Right renal cortex interstitium (tissue), 3 donors: ENCODE results near the gene SMIM34. TPM values are rescaled to one million over a fixed set of nuclear protein-coding genes. Genes with fewer than 3 reads are reported as not detected.
"Not testable (repeated sequence)": the region's sequence is repeated elsewhere in the genome, so short reads cannot be mapped to it uniquely, and the experiment has no call there.

ENCODE experiments used
- DNase-seq, 3 donors: peaks; one replicate each; pipeline ENCODE4 v3.0.0-alpha.2; 2013; ENCODE audit warnings: low read depth in 3 of 3, low spot score in 2 of 3
- polyA plus RNA-seq, 3 donors: library from polyadenylated mRNA; unstranded; fragments of 120-200 nt; gene quantifications; one replicate each; pipeline ENCODE4 v1.2.1, GENCODE V29; 2013; ENCODE audit not compliant: insufficient read length in 3 of 3

The SMIM34 gene, protein sequence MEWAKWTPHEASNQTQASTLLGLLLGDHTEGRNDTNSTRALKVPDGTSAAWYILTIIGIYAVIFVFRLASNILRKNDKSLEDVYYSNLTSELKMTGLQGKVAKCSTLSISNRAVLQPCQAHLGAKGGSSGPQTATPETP
- under 1 TPM; 0.11 to 0.35 (median 0.27) TPM for polyA plus RNA-seq

DNA sequence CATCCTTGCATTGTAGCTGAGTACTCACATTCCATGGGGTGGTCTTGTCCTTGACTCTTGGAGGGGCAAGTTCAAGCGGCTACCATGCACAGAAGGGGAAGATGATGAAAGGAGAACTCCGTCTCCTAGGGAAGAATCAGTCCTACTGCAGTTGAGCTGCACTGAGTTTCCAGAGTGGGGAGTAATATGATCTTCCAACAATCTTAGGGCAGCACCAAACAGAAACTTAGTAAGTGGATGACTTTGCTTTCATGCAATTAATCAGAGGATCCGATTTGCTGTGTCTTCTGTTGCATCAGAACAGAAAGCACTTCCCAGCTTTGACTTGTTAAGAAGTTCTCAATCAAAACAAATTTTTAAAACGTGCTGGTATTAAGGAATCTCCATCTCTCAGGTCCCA, at the start of gene SMIM34:
SMIM34 (minus strand) TSS at position 147 of the 400 bp plus-strand sequence; CDS start at position 35, 112 bp downstream.
- DNase-seq: not testable (repeated sequence)

DNA sequence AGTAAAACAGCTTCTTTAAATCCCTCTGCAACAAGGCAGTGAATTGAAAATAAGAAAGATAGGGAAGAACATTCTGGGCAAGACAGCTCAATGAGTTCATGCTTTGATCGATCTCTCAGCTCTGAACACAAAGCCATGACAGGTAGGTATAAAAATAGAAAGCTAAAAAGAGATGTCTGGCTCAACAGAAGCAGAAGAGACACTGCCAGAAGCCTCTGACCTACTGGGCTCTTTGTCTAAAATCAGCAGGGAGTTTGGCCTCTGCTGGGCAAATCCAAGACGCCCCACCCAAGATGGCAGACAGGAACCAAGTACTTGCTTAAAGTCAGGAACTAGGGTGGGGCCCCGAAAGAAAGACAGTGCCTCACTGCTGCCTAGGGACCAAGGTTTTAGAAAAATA, 43.6 kb upstream of the SMIM34 start:
- not testable (repeated sequence) for DNase-seq

DNA sequence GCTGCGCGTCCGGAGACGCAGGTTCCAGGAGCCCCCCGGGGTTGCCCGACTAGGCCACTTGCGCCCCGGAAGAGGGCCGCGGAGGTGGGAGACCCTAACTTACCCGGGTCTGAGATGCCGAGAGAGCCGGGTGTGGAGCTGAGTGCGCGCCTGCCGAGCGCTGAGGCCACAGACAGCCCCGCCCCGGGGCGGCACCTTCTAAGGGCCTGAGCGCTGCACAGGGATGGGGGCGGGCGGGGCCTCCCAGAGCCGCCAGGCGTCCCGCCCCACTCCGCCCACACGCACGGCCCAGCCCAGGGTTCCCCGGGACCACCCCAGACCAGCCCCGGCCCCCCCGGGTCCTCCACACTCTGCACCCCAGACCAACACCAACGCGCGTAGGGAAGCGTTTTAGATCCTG, 35.7 kb upstream of the SMIM34 start:
- DNase-seq: not testable (repeated sequence)

DNA sequence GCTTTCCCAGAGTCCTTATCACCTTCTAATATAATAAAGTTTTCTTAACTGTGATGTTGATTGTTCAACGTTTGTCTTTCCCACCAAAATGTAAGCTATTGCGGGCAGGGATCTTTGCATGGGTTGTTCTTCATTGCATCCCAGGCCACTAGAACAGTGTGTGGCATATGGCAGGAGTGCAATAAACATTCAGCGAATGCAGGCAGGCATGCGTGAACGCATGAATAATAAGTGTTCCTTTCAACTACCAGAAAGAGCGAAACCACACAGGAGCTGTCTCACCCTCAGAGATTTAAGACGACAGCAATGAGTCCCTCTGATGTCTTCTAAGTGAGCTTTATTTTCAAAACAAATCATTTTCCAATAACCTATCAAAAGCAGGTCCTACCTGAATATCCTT, 34.5 kb upstream of the SMIM34 start:
- DNase-seq: not testable (repeated sequence)

DNA sequence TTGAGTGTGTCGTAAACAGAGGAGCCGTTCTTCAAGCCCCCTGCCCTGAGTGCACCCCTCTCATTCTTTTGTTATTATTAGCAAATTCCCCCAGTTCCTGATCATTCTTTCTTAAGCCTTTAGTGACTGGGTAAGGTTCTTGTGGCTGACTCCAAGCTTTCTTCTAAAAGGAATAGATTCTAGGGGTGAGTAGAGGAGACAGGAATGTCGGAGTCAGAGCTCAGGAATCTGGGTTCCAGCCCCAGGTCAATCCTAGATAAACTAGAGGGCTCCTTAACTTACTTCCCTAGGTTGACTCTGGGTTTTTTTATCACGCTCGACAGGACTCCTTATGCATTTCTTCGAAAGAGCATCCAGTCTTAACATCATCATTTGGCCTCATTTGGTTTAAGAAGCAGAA, 32.4 kb upstream of the SMIM34 start:
- DNase-seq: not testable (repeated sequence)

DNA sequence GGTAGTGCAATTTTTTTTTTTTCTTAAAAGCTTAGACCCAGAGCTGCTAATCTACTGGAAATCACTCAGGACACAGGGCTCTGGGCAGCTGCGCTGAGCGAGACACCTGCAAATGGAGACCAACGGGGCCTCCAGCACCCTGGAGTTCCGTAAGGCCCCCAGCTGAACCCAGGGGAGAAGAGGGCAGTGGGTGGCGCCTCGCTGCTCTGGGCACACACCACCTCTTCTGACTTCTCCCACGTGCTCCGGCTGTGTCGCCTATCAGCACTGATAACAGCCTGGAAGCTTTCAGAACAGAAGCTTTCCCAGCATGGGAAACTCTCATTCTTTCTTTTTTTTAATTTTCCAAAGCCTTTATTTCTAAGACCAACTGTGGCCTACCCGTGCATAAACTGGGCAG, 31.9 kb upstream of the SMIM34 start:
- DNase-seq: not testable (repeated sequence)

DNA sequence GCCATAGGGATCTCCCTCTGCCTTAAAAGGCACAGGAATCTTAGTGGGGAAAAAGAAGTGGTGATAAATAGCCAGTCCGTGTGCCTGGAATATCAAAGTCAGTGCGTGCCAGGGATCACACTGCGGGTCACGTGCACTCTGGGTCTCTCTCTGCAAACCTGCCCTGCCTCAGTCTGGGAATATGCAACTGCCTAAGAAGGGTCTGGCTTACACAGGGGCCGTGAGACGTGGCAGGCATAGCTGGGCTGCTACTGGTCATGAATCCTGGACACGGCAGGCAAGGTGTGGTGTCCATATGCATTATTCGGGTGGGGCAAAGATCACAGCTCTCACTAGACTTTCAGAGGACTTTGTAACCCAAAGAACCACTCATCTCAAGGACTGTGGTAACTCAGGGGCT, 23.3 kb upstream of the SMIM34 start:
- DNase-seq: not testable (repeated sequence)

DNA sequence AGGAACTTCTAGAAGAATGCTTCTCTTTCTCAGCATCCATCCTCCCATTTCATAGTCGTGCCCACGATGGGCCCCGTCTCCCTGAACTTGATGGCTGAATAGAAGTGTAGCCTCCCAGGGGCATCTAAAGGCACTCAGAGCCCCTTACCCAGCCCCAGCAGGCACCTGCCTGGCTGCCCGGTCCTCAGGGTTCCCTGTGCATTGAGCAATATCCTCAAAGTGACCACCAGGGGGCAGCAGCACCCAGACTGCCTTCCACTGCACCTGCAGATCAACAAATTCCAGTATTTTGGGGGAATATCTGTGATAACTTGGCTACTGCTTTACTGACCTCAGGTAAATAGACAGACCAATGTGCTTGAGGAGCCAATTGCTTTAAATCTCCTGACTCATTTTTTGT, 19.7 kb upstream of the SMIM34 start:
- not testable (repeated sequence) for DNase-seq

DNA sequence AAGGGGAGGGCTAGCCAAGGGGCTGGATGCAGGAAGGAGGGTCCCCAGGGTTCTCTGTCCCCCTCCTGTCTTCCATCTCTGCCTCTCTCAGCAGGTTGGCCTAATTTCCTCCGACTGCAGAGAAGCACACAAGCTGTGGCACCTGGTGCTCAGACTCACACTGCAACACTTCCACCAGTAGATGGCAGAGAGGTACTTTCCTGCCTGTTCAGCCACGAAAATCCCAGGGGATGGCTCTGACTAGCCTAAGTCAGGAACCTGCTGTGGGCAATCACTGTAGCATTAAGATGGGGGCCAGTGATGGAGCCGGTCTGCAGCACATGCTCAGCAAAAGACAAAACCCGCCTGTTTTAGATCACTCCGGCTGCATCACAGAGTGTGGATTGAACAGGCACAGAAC, 6.0 kb upstream of the SMIM34 start:
- DNase-seq: not testable (repeated sequence)

DNA sequence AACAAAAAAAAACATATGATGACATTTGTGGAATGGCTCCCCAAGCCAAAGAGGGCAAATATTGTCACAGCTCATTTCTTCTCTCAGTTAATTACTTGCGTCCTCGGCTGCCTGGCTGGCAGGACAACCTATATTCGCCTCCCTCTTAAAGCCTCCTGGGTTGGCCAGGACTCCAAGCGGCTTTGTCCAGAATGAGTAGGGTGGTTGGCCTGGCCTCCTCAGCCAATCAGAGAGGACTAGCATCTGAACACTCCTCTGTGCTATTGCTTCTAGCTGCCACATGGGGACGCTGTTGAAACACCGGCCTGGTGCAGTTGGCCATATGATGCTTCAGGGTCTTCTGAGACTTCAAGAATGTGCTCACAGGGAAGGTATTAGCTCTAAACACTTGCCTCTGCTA, 4.7 kb upstream of the SMIM34 start:
- not testable (repeated sequence) for DNase-seq

DNA sequence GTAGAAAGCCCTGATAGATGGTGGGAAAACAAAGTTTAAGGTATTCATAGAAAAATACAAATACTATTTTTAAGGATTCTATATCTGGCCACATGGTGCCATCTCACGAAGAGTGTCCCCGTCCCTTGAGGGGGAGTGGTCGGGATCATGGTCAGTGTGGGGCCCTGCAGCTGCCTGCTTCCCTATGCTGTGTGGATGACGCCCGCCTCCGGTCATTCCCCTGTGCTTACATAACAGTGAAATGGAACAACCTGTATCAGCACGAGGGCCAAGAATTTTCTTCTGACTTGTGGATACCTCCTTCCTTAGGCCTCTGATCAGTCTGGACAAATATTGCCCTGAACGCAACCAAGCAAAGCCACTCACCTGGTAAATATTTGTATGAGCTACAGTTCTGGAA, 3.6 kb upstream of the SMIM34 start:
- not testable (repeated sequence) for DNase-seq

DNA sequence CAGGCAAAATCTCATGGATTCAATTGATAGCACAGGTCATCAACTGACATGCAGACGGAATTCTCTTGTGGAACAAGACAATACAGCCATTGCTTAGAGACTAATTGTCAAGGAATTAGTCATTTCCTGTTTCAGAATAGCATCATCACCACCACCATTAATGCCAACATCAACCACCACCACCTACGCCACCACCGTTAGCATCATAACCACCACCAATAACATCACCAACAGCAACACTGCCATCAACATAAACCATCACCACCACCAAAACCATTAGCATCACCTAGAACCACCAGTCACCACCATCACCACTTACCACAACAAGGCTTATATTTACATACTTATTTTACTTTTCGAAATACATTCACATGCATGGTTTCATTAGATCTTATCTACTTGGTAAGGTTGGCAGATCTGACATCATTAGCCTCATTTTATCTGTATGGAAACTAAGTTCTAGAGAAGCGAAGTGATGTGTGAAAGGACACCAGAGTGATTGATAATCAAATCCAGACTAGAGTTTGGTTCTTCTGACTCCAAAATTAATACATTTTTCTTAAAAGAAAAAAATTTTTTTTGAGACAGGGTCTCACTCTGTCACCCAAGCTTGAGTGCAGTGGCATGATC, 6.2 kb downstream of the SMIM34 start:
- DNase-seq: not testable (repeated sequence)

DNA sequence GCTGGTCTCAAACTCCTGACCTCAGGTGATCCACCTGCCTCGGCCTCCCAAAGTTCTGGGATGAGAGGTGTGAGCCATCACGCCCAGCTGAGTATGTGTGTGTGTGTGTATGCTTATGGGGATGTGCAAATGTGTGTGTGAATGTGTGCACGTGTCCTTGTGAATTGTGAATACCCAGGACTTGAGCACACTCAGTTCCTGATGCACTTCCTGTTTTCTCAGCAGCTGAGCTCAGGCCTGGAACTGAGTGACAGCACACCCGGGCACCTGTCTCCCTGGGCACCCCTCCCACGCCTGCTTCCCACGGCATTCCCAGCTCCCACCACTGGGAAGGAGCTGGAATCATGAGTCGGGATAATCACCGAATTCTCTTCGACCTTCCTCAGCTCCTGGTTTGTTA, 16.5 kb downstream of the SMIM34 start:
- not testable (repeated sequence) for DNase-seq

DNA sequence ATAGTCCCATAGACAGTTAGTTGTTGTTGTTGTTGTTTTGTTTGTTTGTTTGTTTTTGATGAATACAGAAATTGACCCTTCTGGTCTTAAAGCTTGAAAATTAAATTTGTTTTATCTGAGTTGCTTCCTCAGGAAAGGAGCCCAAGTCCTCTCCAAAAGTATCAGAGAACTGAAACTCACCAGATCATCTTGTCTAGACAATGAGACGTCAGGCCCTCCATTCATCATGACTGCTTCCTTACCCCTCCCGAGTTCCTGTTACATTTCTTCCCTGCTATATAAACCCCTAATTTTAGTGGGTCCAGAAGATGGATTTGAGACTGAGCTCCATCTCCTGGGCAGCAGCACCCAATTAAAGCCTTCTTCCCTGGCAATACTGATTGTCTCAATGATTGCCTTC, 17.1 kb downstream of the SMIM34 start:
- DNase-seq: not testable (repeated sequence)

DNA sequence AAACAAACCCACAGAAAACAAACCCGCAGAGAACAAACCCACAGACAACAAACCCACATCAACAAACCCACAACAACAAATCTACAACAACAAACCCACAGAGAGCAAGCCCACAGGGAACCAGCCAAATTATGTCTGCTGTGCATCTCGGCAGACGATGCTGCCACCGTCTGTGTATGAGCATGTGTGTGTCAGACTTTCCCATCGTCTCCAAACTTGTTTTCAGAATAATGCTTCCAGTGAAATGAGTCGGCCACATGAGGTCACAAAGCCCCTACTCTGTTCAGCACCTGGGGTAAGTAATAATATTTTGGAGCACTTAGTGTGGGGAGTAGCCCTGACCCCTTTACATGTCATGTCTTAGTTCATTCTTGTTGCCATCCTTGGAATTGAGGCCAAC, 17.6 kb downstream of the SMIM34 start:
- DNase-seq: not testable (repeated sequence)

DNA sequence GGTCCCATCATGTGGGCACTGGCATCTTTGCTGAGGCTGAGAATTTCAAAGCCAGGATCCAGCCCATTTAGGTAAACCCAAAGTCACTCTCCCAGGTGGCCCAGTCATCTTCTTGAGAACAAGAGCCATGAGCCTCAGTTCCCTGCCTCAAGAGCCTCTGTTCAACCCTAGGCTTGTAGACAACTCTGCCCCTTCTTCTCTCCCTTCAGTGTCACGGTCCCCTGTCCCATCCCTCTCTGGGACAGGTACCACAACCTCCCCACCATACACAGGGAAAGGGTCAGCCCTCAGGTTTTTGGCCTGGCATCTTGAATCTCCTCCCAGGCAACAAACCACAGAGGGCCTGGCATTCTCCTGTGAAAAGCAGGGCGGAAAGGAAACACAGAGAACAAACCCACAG, 18.1 kb downstream of the SMIM34 start:
- DNase-seq: not testable (repeated sequence)

DNA sequence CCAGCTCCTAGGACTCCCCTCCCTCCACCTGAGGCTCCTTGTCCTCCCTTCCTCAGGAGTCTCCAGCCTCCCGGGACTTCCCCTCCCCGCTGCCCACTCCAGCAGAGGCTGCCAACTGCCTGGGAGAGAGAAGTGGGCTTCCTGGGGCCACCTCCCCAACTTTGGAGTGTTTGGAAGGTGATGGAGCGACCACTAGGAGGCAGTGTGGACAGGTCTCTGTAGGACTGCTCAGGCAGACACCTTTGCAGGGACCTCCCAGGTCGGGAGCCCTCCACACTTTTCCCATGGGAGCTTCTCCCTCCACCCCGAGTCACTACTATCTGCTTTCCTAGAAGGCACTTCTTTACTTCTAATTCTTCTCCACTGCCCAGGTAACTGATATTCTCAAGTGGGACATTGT, 19.0 kb downstream of the SMIM34 start:
- DNase-seq: not testable (repeated sequence)

DNA sequence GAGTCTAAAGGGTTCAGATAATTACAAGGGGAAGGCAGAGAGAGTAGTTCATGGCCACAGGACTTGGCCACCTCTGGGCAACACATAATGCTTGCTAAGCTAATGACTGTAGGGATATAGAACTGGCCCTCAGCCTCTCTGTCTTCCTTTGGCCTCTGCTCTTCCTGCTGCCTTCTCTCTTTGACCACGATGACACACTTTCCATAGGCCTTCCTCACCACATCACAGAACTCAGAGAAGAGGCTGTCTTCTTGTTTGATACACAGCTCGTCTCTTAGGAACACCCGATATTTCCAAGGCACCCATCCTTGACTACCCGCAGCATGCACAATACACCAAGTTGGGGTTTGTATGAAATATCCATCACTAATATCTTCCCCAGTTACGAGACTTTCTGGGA, 23.2 kb downstream of the SMIM34 start:
- DNase-seq: not testable (repeated sequence)

DNA sequence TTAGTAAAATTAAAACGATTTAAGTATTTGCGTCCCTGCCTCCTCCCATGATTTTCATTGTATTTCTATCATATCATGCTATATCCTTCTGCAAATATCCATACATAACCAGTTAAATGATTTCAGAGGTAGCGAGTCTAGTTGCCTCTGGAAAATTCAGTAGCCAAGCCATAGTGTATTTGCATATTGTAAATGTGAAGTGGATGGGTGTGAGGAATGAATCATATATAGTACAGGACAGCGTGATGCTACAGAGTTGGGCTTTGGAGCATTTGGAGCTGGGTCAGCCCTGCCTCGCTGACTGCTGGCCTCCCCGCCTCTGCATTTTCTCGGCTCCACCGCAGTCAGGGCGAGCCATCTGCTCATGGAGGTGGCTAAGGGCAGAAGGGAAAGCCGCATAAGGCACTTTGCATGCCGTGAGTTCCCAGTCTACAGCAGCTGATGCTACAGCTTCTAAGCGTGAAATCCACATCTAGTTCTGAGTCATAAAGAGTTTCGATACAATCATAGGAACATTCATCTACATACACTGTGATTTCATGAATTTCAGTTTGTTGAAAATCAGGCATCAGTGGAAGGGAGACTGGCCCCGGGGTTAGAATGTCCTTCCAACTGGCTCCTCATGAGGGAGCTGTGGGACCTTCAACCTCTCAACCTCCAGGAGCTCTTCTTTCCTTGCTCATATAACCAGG, 39.9 kb downstream of the SMIM34 start:
- not testable (repeated sequence) for DNase-seq

DNA sequence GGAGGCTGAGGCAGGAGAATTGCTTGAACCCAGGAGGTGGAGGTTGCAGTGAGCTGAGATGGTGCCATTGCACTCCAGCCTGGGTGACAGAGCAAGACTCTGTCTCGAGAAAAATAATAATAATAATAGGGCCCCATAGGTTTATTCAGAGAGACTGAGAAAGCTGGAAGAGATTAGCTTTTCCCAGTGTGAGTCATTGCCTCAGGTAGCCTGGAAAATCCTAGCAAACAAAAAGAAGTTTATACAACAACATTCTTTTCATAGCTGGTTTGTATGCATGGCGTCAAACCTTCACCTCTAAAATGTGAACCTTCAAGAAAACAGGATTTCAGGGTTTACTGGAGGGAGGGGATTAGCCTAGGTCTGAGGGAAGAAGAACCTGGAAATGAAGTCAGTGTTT, 40.6 kb downstream of the SMIM34 start:
- DNase-seq: not testable (repeated sequence)

DNA sequence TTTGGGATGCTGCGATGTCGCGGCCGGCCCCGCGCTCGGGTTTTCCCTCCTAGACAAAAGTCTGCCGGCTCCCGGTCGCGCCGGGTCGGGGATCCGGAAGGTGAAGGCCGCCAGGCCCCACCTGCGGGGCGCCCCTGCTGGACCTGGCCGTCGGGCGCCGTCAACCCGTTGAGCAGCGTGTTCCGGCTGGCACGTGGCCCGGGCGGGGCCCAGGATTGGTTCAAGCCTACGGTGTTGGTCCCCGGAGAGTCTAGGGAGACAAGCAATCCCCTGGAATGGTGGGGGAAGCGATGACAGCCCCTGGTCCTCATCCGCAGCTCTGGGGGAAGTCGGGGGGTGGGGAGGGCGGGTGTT, 48.2 kb downstream of the SMIM34 start:
- not testable (repeated sequence) for DNase-seq
